Measurements from ENCODE around the gene OR6N1. TPM values are rescaled to one million over a fixed set of nuclear protein-coding genes. Genes with fewer than 3 reads are reported as not detected.

The OR6N1 gene
- total and polyA plus RNA-seq, 2 of the 4 experiments (the other 2 are of a cell fraction) = not detected

- H2AK5ac ChIP-seq (ENCODE audit: low read depth, low read length) = no peak within 1 kb of the TSS
- H3K14ac ChIP-seq (replicated peaks; ENCODE audit: low read depth, low read length) = no peak within 1 kb of the TSS
- H3K79me1 ChIP-seq (ENCODE audit: low read depth in 1 of 2, low read length in 2 of 2) = no peaks in the 10 kb centered on the region
- no peak within 1 kb of the TSS for H2AK9ac ChIP-seq (replicated peaks; ENCODE audit: low read depth, low read length, poor library complexity)
- no peak within 1 kb of the TSS for H2BK120ac ChIP-seq (ENCODE audit: low read depth, low read length)
- DNase-seq = no peak
- TF ChIP-seq MAFK (IDR thresholded peaks at IDR 0.05; ENCODE audit: low read depth, low read length) (no peak), CEBPB (IDR thresholded peaks at IDR 0.05; ENCODE audit: low read depth, low read length) (no peak), NFE2L2 (IDR thresholded peaks at IDR 0.05; ENCODE audit: low read depth, low read length) (no peak), SMC3 (IDR thresholded peaks at IDR 0.05; ENCODE audit: low read depth, low read length) (no peak), RAD21 (IDR thresholded peaks at IDR 0.05; ENCODE audit: low read length) (no peak), RFX5 (IDR thresholded peaks at IDR 0.05; ENCODE audit: low read depth, low read length) (no peak), POLR2A (IDR thresholded peaks at IDR 0.05; ENCODE audit: low read depth, low read length) (no peak), ELK1 (IDR thresholded peaks at IDR 0.05; ENCODE audit: borderline replicate concordance, low read depth, low read length) (no peak), MAZ (IDR thresholded peaks at IDR 0.05; ENCODE audit: borderline replicate concordance, low read depth, low read length) (no peak), BHLHE40 (IDR thresholded peaks at IDR 0.05; ENCODE audit: low read depth, low read length) (no peak), CHD1 (IDR thresholded peaks at IDR 0.05; ENCODE audit: low read depth, low read length) (no peak), RCOR1 (IDR thresholded peaks at IDR 0.05; ENCODE audit: insufficient replicate concordance, low read length) (no peak), MXI1 (IDR thresholded peaks at IDR 0.05; ENCODE audit: borderline replicate concordance, low read depth, low read length) (no peak), FOS (IDR thresholded peaks at IDR 0.05; ENCODE audit: low read depth, low read length) (no peak)
- TF ChIP-seq, protein P1, sequence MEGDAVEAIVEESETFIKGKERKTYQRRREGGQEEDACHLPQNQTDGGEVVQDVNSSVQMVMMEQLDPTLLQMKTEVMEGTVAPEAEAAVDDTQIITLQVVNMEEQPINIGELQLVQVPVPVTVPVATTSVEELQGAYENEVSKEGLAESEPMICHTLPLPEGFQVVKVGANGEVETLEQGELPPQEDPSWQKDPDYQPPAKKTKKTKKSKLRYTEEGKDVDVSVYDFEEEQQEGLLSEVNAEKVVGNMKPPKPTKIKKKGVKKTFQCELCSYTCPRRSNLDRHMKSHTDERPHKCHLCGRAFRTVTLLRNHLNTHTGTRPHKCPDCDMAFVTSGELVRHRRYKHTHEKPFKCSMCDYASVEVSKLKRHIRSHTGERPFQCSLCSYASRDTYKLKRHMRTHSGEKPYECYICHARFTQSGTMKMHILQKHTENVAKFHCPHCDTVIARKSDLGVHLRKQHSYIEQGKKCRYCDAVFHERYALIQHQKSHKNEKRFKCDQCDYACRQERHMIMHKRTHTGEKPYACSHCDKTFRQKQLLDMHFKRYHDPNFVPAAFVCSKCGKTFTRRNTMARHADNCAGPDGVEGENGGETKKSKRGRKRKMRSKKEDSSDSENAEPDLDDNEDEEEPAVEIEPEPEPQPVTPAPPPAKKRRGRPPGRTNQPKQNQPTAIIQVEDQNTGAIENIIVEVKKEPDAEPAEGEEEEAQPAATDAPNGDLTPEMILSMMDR (conservative IDR thresholded peaks at IDR 0.05; ENCODE audit: low read depth, low read length) = no peak
- TF ChIP-seq, protein P2, sequence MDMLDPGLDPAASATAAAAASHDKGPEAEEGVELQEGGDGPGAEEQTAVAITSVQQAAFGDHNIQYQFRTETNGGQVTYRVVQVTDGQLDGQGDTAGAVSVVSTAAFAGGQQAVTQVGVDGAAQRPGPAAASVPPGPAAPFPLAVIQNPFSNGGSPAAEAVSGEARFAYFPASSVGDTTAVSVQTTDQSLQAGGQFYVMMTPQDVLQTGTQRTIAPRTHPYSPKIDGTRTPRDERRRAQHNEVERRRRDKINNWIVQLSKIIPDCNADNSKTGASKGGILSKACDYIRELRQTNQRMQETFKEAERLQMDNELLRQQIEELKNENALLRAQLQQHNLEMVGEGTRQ (IDR thresholded peaks at IDR 0.05; ENCODE audit: low read depth, low read length) = no peak
- H3K4ac ChIP-seq (ENCODE audit: low read depth, low read length) = no peak within 1 kb of the TSS
- no peak within 1 kb of the TSS for H3K56ac ChIP-seq (ENCODE audit: extremely low read depth, insufficient read depth, low read length)
- no peak within 1 kb of the TSS for H3K4me2 ChIP-seq (ENCODE audit: low read depth, low read length)
- H3K4me3 ChIP-seq (ENCODE audit: insufficient read depth, low read depth, low read length) = no peak within 1 kb of the TSS
- H3K23ac ChIP-seq (ENCODE audit: low read depth, low read length) = no peak within 1 kb of the TSS
- no peak within 1 kb of the TSS for H2AFZ ChIP-seq (replicated peaks; ENCODE audit: low read length, poor library complexity)
- no peak within 1 kb of the TSS for H3K9ac ChIP-seq (ENCODE audit: low read depth, low read length)
- H3K9me3 ChIP-seq (ENCODE audit: control insufficient read depth, insufficient read depth, low read length) = no peaks in the 10 kb centered on the region
- H3K4me1 ChIP-seq (ENCODE audit: control insufficient read depth, insufficient read depth, low read length) = no peaks in the 10 kb centered on the region
- no TSS peak for BruUV-seq (replicated peaks)
- no peaks in the 10 kb centered on the region for H4K20me1 ChIP-seq (ENCODE audit: insufficient read depth, low read length)
- in situ Hi-C loops (cut with MboI; ENCODE audit: low sequenced_read_pairs) = no loop called here
- no peak within 1 kb of the TSS for H4K91ac ChIP-seq (ENCODE audit: insufficient read depth, low read depth, low read length)
- no peaks in the 10 kb centered on the region for H3K27me3 ChIP-seq (ENCODE audit: control insufficient read depth, insufficient read depth, low read length)
- no peak within 1 kb of the TSS for H2BK5ac ChIP-seq (ENCODE audit: low read depth, low read length, poor library complexity, severe bottlenecking)
- ChIA-PET CTCF (no interaction called here), POLR2A (ENCODE audit: unreplicated experiment) (no interaction called here)
- no peak within 1 kb of the TSS for H3K18ac ChIP-seq (ENCODE audit: low read depth, low read length)
- H2BK20ac ChIP-seq (ENCODE audit: low read depth, low read length) = no peak within 1 kb of the TSS
- no peak for ATAC-seq (ENCODE audit: low read depth)
- H3K27ac ChIP-seq (ENCODE audit: insufficient read depth, low read length) = no peak within 1 kb of the TSS
- no peak within 1 kb of the TSS for H4K5ac ChIP-seq (ENCODE audit: low read depth, low read length)
- H2BK15ac ChIP-seq (ENCODE audit: low read depth, low read length) = no peak within 1 kb of the TSS
- H3K9me1 ChIP-seq (ENCODE audit: insufficient read depth, low read length) = no peaks in the 10 kb centered on the region
- intact Hi-C loops (cut with micrococcal nuclease) = no loop called here
- no peak within 1 kb of the TSS for H4K8ac ChIP-seq (ENCODE audit: low read depth in 2 of 2, low read length in 2 of 2)
- dilution Hi-C loops (cut with HindIII; ENCODE audit: low sequenced_read_pairs, unreplicated experiment) = no loop called here
- H3K36me3 ChIP-seq (ENCODE audit: control insufficient read depth, insufficient read depth, low read length) = no peaks in the 10 kb centered on the region
Observed at GRCh38 chr1:158781104-158781503, 9.1 kb upstream of the OR6N1 start, which contains the start of gene OR6N2. TSS of gene OR6N2 (minus strand) at chr1:158781204. CDS start at chr1:158777635, 3,569 bp downstream.
